ENCODE results near the gene LGR4. TPM values are rescaled to one million over a fixed set of nuclear protein-coding genes. Genes with fewer than 3 reads are reported as not detected.

LGR4 gene
- total RNA-seq, 1 donor from 2014 or later, result not detected

GRCh38 chr11:27485930-27486773 lies 13.6 kb upstream of the LGR4 start:
- intact Hi-C loops (cut with micrococcal nuclease), result loop anchor here (1.0 kb wide), 3 partner anchors 302 to 1201 kb away; no protein-coding TSS in a partner anchor

- intact Hi-C loops (cut with micrococcal nuclease), result no loop called here
These were observed 10.2 kb upstream of the LGR4 start for GRCh38 chr11:27482793-27483192.

DNA sequence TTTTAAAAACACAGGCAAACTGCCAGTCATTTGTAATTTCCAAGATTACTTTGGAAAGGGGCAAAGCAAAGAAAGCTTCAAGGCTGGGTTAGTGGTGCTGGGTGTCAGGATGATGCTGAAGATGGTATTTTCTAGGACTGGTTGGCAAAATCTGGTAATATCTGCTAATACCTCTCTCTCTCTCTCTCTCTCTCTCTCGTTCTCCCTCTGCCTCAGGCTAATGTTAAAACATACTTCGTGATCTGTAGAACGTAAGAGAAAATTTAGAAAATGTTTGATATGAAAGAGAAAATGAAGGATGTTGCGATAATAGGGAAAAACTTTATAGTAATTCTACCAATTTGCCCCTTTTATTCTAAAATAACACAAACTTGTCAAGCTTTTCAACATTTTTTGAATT lies 9.4 kb upstream of the LGR4 start:
- intact Hi-C loops (cut with micrococcal nuclease), result no loop called here

DNA sequence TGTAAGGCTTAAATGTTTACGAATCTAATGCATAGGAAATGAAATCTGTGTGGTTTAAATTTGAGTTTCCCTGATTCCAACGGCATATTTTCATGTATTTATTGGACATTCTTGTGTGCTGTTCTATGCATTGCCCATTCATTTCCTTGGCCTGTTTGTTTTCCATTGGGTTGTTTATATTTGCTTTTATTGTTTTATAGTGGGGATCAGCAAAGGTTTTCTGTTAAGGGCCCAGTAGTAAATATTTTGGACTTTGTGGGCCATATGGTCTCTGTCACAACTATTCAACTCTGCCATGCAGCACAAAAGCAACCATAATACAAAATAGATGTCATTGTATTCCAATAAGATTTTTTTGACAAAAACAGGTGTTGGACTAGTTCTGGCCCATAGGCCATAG lies 5.2 kb upstream of the LGR4 start:
- intact Hi-C loops (cut with micrococcal nuclease), result loop anchor here (10.0 kb wide), 1 partner anchor 63 kb away; no protein-coding TSS in a partner anchor

- intact Hi-C loops (cut with micrococcal nuclease), result loop anchor here (10.0 kb wide), 1 partner anchor 62 kb away; no protein-coding TSS in a partner anchor
These were observed 4.7 kb upstream of the LGR4 start for GRCh38 chr11:27477243-27477642.

- intact Hi-C loops (cut with micrococcal nuclease), result loop anchor here (10.0 kb wide), 1 partner anchor 61 kb away; no protein-coding TSS in a partner anchor
These were observed 3.0 kb upstream of the LGR4 start for GRCh38 chr11:27475622-27476021.

DNA sequence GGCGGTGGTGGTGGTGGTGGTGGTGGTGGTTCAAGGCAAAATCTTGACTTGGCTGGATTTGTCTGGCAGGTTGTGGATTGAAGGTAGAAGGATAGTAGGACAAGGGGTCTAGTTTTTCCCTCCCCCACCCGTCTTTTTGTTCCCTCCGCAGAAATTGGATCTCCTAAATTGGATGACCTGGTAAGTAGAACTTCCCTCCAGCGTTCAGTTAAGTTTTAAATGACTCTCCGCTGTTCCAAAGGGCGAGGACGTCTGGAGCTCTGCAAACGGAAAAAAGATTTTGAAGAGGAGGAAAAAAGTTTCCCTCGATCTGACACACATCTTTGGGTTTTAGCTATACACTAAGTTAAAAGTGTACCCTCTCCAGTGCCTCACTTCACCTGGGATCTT lies 422 bp upstream of the LGR4 start:
- intact Hi-C loops (cut with micrococcal nuclease), result loop anchor here (2.0 to 10.0 kb wide), 2 partner anchors 34 to 58 kb away; partner anchors contain the start of gene LIN7C

DNA sequence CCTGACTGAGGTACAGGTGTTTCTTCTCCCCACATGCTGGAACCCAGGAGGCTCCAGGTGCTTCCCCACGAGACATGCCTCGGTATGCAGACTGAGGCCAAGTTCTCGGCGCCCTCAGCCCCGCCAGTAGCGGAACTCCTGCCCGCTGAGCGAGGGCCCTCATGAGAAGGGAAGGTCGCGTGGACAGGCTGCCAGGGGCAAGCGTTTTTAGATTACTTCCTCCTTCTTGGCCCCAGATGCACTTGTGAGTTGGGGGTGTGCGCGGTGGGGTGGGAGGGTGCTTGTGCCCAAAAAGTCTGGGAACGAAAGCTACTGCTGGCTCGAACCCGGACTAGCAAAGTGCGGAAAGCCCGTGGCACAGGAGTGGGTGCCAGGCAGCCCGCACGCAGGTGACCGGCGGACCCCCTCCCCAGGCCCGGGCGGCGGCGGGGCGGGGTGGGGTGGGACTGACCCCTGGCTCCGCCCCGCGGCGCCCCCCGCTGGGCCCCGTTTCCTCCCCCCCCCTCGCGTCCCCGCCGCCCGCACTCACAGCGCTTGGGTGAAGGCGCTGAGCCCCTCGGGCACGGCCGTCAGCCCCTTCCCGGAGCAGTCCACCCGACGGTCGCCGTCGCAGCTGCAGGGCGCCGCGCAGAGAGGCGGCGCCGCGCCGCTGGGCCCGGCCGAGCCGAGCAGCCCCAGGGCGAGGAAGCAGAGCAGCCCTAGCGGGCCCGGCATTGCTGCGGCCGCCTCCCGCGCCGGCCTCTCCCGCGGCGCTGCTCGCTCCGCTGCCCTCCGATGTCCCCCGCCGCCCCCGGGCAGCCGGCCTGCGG lies 797 bp downstream of the LGR4 start:
- intact Hi-C loops (cut with micrococcal nuclease), result loop anchor here (1.0 to 10.0 kb wide), 4 partner anchors 28 to 108 kb away; partner anchors contain the start of genes CCDC34 and LIN7C

- intact Hi-C loops (cut with micrococcal nuclease), result loop anchor here (10.0 kb wide), 1 partner anchor 56 kb away; no protein-coding TSS in a partner anchor
These were observed 1.6 kb downstream of the LGR4 start for GRCh38 chr11:27470826-27471588.

DNA sequence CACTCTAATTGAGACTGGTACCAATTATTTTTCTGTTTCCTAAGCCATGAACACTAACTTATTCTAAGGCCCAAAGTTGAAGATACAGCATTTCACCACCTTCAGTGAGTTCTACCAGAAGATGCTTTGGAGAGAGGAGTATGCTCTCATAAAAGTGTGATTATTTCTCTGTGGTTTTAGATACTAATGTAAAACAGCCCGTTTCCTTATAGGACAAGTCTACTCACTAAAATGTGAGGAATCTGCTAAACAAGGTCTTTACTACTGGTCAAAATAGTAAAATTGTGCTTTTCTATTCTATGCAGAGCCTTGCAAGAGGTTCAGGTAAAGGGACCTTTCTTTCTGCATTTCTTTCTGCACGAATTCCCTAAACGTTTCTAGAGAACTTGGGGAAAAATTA lies 2.4 kb downstream of the LGR4 start:
- intact Hi-C loops (cut with micrococcal nuclease), result loop anchor here (10.0 kb wide), 1 partner anchor 55 kb away; no protein-coding TSS in a partner anchor

GRCh38 chr11:27468995-27469695 lies 3.4 kb downstream of the LGR4 start:
- intact Hi-C loops (cut with micrococcal nuclease), result no loop called here

DNA sequence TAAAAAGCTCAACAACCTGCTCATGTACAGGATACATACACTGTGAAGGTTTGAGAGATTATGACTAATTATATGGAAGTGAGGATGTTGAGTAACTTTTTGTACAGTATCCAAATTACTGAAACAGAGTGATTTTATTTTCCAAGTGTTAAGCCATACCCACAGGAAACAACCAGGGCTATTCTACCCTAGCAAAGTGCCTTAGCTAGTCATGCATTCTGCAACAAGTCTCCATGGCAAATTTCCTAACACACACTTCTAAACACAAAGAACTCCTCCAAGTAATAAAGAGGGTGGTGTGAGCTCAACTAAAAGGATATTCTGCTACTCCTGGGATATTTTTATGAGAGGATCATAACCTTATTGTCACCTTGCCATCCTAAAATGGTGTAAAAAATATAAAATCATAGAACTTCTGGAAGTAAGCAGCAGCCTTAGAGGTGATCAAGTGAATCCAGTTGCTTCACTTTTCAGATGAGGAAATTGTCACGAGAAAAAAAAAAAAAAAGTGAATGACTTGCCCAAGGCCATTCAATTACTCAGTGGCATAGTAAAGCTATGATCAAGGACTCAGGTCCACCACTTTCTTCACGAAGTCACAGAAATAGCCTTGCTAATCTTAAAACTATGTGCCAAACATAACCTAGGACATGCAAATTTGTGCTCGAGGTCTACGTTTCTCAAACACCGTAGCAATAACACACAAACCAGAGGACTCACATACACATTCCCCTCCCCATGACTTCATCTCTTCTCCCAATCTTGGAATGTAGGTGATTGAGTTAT lies 4.2 kb downstream of the LGR4 start:
- intact Hi-C loops (cut with micrococcal nuclease), result no loop called here

- intact Hi-C loops (cut with micrococcal nuclease), result no loop called here
These were observed 5.2 kb downstream of the LGR4 start for GRCh38 chr11:27467181-27467913.

DNA sequence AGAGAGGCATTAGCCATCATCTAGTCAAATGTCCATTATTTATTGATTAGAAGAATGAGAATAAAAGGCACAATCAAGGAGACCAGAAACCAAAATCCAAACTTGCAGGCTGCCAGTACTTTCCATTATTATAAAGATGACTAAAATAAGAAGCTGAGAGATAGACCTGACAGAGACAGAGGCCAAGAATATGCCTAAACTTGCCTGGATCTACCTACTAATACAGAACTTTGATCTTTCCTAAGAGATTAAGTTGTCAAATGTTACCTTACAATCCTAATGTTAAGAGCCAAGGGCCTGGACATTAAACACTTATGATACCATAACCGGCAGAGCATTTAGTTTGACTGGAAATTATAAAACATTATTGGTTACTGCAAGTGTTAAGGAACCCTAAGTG lies 6.2 kb downstream of the LGR4 start:
- intact Hi-C loops (cut with micrococcal nuclease), result no loop called here

GRCh38 chr11:27465629-27466028 lies 7.0 kb downstream of the LGR4 start:
- intact Hi-C loops (cut with micrococcal nuclease), result no loop called here

GRCh38 chr11:27464909-27465308 lies 7.7 kb downstream of the LGR4 start:
- intact Hi-C loops (cut with micrococcal nuclease), result no loop called here

GRCh38 chr11:27464289-27464696 lies 8.3 kb downstream of the LGR4 start:
- intact Hi-C loops (cut with micrococcal nuclease), result no loop called here

GRCh38 chr11:27462543-27462942 lies 10.0 kb downstream of the LGR4 start:
- intact Hi-C loops (cut with micrococcal nuclease), result no loop called here

All from T-helper 1 cell treated with Interleukin-12 subunit alpha and Interleukin-12 subunit beta and Interleukin-4 antibody, amounts not matched to agents 30 ng/mL and 1 ng/mL, for 36 hours (primary cell).